Keratinocyte (primary cell): ENCODE measurements around the gene RAI1. TPM values are rescaled to one million over a fixed set of nuclear protein-coding genes. Genes with fewer than 3 reads are reported as not detected.

Source experiments
- DNase-seq: peaks from one replicate; pipeline ENCODE4 v3.0.0-alpha.2; 2011; ENCODE audit warnings: low read depth, missing footprints, low spot score
- FAIRE-seq: peaks from 2 replicates; lab custom pipeline; 2011; peaks lifted over from hg19 to GRCh38; lab: Jason Lieb, UNC
- H2AFZ ChIP-seq: 2 replicates; pipeline ENCODE4 v1.6.0; 2012; ENCODE audit warnings: low read length, control low read depth, inconsistent platforms; ENCODE audit not compliant: control insufficient read depth
- H3K27ac ChIP-seq: 2 replicates; pipeline ENCODE4 v1.5.1; 2011; ENCODE audit warnings: low read length; ENCODE audit not compliant: control insufficient read depth, insufficient read depth
- H3K27me3 ChIP-seq: 3 replicates; pipeline ENCODE4 v1.6.0; 2011; ENCODE audit warnings: low read length; ENCODE audit not compliant: control insufficient read depth, insufficient read depth; ENCODE audit errors: extremely low read depth
- H3K36me3 ChIP-seq, 2 experiments: 2 replicates in 1 of 2; 3 replicates in 1 of 2; pipeline ENCODE4 v1.5.1; 2011; ENCODE audit warnings: low read length in 2 of 2, mild to moderate bottlenecking in 1 of 2; ENCODE audit not compliant: control insufficient read depth in 2 of 2, insufficient read depth in 2 of 2; ENCODE audit errors: extremely low read depth in 1 of 2
- H3K4me1 ChIP-seq: 3 replicates; pipeline ENCODE4 v1.5.1; 2011; ENCODE audit warnings: low read length; ENCODE audit not compliant: control insufficient read depth, insufficient read depth; ENCODE audit errors: extremely low read depth
- H3K4me2 ChIP-seq: 3 replicates; pipeline ENCODE4 v1.6.0; 2011; ENCODE audit warnings: low read depth, low read length; ENCODE audit not compliant: control insufficient read depth, insufficient read depth; ENCODE audit errors: extremely low read depth
- H3K4me3 ChIP-seq, 3 experiments: fragments of 200-600 bp in 1 of 3; sonication (generic) in 1 of 3; 2 replicates in 2 of 3; 3 replicates in 1 of 3; pipeline ENCODE4 v1.5.1; 2011 to 2016; ENCODE audit warnings: low read length in 3 of 3, mild to moderate bottlenecking in 3 of 3, control low read depth in 2 of 3, inconsistent platforms in 1 of 3, low read depth in 1 of 3, mixed read lengths in 1 of 3, mixed run types in 1 of 3, moderate library complexity in 1 of 3; ENCODE audit not compliant: control insufficient read depth in 2 of 3, insufficient read depth in 2 of 3; ENCODE audit errors: extremely low read depth in 1 of 3
- H3K79me2 ChIP-seq: 2 replicates; pipeline ENCODE4 v1.6.0; 2012; ENCODE audit warnings: low read length; ENCODE audit not compliant: control insufficient read depth, insufficient read depth
- H3K9ac ChIP-seq: 3 replicates; pipeline ENCODE4 v1.6.0; 2011; ENCODE audit warnings: low read length; ENCODE audit not compliant: control insufficient read depth, insufficient read depth; ENCODE audit errors: extremely low read depth
- H3K9me1 ChIP-seq: 3 replicates; pipeline ENCODE4 v1.6.0; 2011; ENCODE audit warnings: low read length; ENCODE audit not compliant: control insufficient read depth, insufficient read depth; ENCODE audit errors: extremely low read depth
- H3K9me3 ChIP-seq: 2 replicates; pipeline ENCODE4 v1.5.1; 2012; ENCODE audit warnings: low read depth, low read length; ENCODE audit not compliant: control insufficient read depth
- H4K20me1 ChIP-seq: 3 replicates; pipeline ENCODE4 v1.6.0; 2011; ENCODE audit warnings: low read length; ENCODE audit not compliant: control insufficient read depth, insufficient read depth; ENCODE audit errors: extremely low read depth
- CTCF ChIP-seq, 3 experiments: IDR thresholded peaks in 1 of 3; conservative IDR thresholded peaks in 1 of 3; optimal IDR thresholded peaks in 1 of 3; 2 replicates in 2 of 3; 3 replicates in 1 of 3; pipeline versions ENCODE3 to v1.5.1; 2011; ENCODE audit warnings: low read length in 3 of 3, mild to moderate bottlenecking in 3 of 3, moderate library complexity in 2 of 3, control low read depth in 1 of 3, inconsistent platforms in 1 of 3; ENCODE audit not compliant: insufficient read depth in 2 of 3; ENCODE audit errors: extremely low read depth in 1 of 3
- EZH2 ChIP-seq: IDR thresholded peaks from one replicate; pipeline ENCODE4 v1.6.1; 2012; ENCODE audit warnings: inconsistent platforms, mild to moderate bottlenecking, low read length, moderate library complexity
- dilution Hi-C: fragments of 300-500 bp; cut with MboI; formaldehyde crosslinking; loops from one replicate; pipeline ENCODE4 v1.7.0; 2020; ENCODE audit warnings: low sequenced_read_pairs; ENCODE audit not compliant: extremely low pct_ligation_motif_present
- polyA plus RNA-seq, 5 experiments: library from polyadenylated mRNA; depleted of rRNA in 3 of 5; stranded (reverse) in 3 of 5; stranded (forward) in 1 of 5; unstranded in 1 of 5; fragments of >200 nt; gene quantifications; 1 replicate in 1 of 5; 2 replicates in 3 of 5; 3 replicates in 1 of 5; pipeline versions ENCODE4 v1.2.1 to v1.2.3, GENCODE V29; 2011 to 2012; ENCODE audit warnings: missing spikeins in 2 of 5, low read depth in 1 of 5, low replicate concordance in 1 of 5

Gene RAI1
- polyA plus RNA-seq, 1 donor (not counting 4 experiments of a cell fraction or from before 2014, with no cell fraction given), result 2.6 TPM

GRCh38 chr17:17701112-17701511, 19.9 kb downstream of the RAI1 start:
- H3K9ac ChIP-seq, result no peak overlapping the region
- DNase-seq (no peak), FAIRE-seq (no peak)
- H3K4me1 ChIP-seq, result peaks cover 39% of the 10 kb centered on the region
- H3K27me3 ChIP-seq, result no peaks in the 10 kb centered on the region
- TF ChIP-seq CTCF (optimal IDR thresholded peaks at IDR 0.05 in 1 of 3, IDR thresholded peaks at IDR 0.05 in 1 of 3, conservative IDR thresholded peaks at IDR 0.05 in 1 of 3; ENCODE audit: extremely low read depth in 1 of 3, insufficient read depth in 2 of 3, low read length in 3 of 3) (no peak), EZH2 (no peak)
- dilution Hi-C loops, result no loop called here
- H3K9me3 ChIP-seq, result no peaks in the 10 kb centered on the region
- H3K4me2 ChIP-seq, result no peak overlapping the region
- peaks cover 16% of the 10 kb centered on the region for H3K9me1 ChIP-seq
- no peak overlapping the region for H3K4me3 ChIP-seq
- no peak overlapping the region for H2AFZ ChIP-seq
- no peak overlapping the region for H3K27ac ChIP-seq
- peaks cover 42% of the 10 kb centered on the region for H4K20me1 ChIP-seq
- peaks cover 10 to 16% of the 10 kb centered on the region in 2 experiments for H3K36me3 ChIP-seq
- peaks cover 94% of the 10 kb centered on the region for H3K79me2 ChIP-seq

GRCh38 chr17:17701658-17702057, 20.4 kb downstream of the RAI1 start:
- Histone ChIP-seq H3K27ac (no peak overlapping the region), H3K9ac (no peak overlapping the region), H3K4me3 (no peak overlapping the region), H3K4me1 (peaks cover 35% of the 10 kb centered on the region), H3K4me2 (no peak overlapping the region), H3K79me2 (peaks cover 94% of the 10 kb centered on the region), H2AFZ (no peak overlapping the region), H3K36me3 (peaks cover 10 to 16% of the 10 kb centered on the region in 2 experiments), H3K9me3 (no peaks in the 10 kb centered on the region), H3K9me1 (peaks cover 16% of the 10 kb centered on the region), H4K20me1 (peaks cover 39% of the 10 kb centered on the region), H3K27me3 (no peaks in the 10 kb centered on the region)
- FAIRE-seq (no peak), DNase-seq (no peak)
- dilution Hi-C loops, result no loop called here
- TF ChIP-seq CTCF (optimal IDR thresholded peaks at IDR 0.05 in 1 of 3, IDR thresholded peaks at IDR 0.05 in 1 of 3, conservative IDR thresholded peaks at IDR 0.05 in 1 of 3; ENCODE audit: extremely low read depth in 1 of 3, insufficient read depth in 2 of 3, low read length in 3 of 3) (no peak), EZH2 (no peak)
